ENCODE measurements around the gene STATH. TPM values are rescaled to one million over a fixed set of nuclear protein-coding genes. Genes with fewer than 3 reads are reported as not detected.

STATH gene, protein sequence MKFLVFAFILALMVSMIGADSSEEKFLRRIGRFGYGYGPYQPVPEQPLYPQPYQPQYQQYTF
- total RNA-seq = not detected in 2 replicates

DNA sequence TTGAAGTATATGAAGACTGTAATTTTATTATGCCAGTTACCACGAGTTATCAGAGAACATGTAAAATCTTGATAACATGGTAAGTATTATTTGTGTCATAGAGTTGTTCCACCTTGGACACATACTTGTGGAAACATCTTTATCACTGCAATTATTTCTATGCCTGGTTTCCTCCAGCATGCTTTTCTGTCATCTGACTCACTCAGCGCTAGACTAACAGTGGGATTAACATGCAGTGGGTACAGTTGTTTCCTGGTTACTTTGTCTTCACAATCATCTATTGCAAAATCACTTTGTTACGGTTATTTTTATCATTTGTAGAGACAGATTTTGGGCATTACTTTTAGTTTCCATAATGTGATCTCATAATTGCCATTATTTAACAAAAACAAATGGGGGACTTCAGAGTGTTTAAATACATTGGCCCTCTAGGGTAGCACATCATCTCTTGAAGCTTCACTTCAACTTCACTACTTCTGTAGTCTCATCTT, at the start of gene STATH:
Gene STATH (plus strand): TSS at position 441 of the 491 bp plus-strand sequence. CDS start 2,472 bp downstream, outside the sequence.

DNA sequence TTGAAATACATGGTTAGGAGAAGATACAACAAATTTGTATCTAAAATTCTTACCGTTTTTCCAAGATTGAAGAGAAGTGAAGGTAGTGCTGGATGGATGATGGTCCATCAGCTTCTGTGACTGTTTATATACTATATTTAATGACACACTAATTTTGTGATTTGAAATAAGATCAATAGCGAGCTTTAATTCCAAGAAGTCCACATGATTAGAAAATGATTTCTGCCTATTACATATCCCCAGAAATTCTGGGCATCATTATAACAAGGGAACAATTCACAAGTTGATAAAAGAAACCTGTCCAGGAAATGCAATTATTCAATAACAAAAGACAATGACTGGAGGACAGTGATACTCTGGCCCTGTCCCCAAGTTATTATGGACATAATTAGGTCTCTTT, 30.1 kb upstream of the STATH start, which contains the start of gene CSN2:
Gene CSN2 (minus strand): TSS at position 101 of the 400 bp plus-strand sequence. CDS start 4,733 bp downstream, outside the sequence.

DNA sequence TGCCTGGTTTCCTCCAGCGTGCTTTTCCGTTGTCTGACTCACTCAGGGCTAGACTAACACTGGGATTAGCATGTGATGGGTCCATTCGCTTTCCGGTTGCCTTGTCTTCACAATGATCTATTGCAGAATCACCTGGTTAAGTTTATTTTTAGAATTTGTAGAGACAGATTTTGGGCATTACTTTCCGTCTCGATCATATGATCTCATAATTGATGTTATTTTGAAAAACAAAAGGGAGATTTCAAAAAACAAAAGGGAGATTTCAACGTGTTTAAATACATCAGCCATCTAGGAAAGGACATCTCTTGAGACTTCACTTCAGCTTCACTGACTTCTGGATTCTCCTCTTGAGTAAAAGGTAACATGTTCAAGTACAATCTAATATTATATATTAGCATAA, 32.4 kb downstream of the STATH start, which contains the start of gene HTN3:
Gene HTN3 (plus strand): TSS at position 301 of the 400 bp plus-strand sequence. CDS start 2,282 bp downstream, outside the sequence.

DNA sequence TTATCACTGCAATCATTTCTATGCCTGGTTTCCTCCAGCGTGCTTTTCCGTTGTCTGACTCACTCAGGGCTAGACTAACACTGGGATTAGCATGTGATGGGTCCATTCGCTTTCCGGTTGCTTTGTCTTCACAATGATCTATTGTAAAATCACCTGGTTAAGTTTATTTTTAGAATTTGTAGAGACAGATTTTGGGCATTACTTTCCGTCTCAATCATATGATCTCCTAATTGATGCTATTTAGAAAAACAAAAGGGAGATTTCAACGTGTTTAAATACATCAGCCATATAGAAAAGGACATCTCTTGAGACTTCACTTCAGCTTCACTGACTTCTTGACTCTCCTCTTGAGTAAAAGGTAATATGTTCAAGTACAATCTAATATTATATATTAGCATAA, 54.4 kb downstream of the STATH start, which contains the start of gene HTN1:
Gene HTN1 (plus strand): TSS at position 301 of the 400 bp plus-strand sequence. CDS start 2,639 bp downstream, outside the sequence.

Other genes with a start within 250 kb of the STATH start
- gene SULT1B1, start 235.3 kb upstream of the STATH start, total RNA-seq = 0.05 TPM in 1 of 2 replicates, not detected in the other
- gene SULT1E1, start 135.8 kb upstream of the STATH start, total RNA-seq = 0.20 and 0.44 TPM in 2 replicates
- not detected in 2 replicates for gene CSN1S1, start 64.9 kb upstream of the STATH start, total RNA-seq
- not detected in 2 replicates for gene CSN2, start 30.2 kb upstream of the STATH start, total RNA-seq
- not detected in 2 replicates for gene HTN3, start 32.5 kb downstream of the STATH start, total RNA-seq
- not detected in 2 replicates for gene HTN1, start 54.5 kb downstream of the STATH start, total RNA-seq
- not detected in 2 replicates for gene PRR27, start 158.3 kb downstream of the STATH start, total RNA-seq
- not detected in 2 replicates for gene ODAM, start 199.8 kb downstream of the STATH start, total RNA-seq
- gene FDCSP, start 230.2 kb downstream of the STATH start, total RNA-seq = not detected in 2 replicates
- not detected in 2 replicates for gene CSN3, start 246.6 kb downstream of the STATH start, total RNA-seq